ENCODE measurements around the gene ISL1.

- no peak for TF ChIP-seq EZH2 (IDR thresholded peaks at IDR 0.05; ENCODE audit: low read depth)
- TF ChIP-seq, protein P1, sequence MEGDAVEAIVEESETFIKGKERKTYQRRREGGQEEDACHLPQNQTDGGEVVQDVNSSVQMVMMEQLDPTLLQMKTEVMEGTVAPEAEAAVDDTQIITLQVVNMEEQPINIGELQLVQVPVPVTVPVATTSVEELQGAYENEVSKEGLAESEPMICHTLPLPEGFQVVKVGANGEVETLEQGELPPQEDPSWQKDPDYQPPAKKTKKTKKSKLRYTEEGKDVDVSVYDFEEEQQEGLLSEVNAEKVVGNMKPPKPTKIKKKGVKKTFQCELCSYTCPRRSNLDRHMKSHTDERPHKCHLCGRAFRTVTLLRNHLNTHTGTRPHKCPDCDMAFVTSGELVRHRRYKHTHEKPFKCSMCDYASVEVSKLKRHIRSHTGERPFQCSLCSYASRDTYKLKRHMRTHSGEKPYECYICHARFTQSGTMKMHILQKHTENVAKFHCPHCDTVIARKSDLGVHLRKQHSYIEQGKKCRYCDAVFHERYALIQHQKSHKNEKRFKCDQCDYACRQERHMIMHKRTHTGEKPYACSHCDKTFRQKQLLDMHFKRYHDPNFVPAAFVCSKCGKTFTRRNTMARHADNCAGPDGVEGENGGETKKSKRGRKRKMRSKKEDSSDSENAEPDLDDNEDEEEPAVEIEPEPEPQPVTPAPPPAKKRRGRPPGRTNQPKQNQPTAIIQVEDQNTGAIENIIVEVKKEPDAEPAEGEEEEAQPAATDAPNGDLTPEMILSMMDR (conservative IDR thresholded peaks at IDR 0.05), result no peak
These were observed 8.2 kb upstream of the ISL1 start for GRCh38 chr5:51375084-51375483.
